SK-N-SH treated with all-trans-retinoic acid at 6 μM for 48 hours (cell line): ENCODE results near the gene FBXL17.

Experiments used
- ATAC-seq: fragments of 200-7000 bp; cut with Tn5 transposase; 3 replicates; pipeline ENCODE4 v1.9.1; 2020; ENCODE audit warnings: mild to moderate bottlenecking, moderate library complexity
- ARNTL ChIP-seq: fragments of 450-650 bp; formaldehyde crosslinking; IDR thresholded peaks from 2 replicates; pipeline ENCODE4 v1.5.0; 2020; ENCODE audit warnings: low read depth, mild to moderate bottlenecking, moderate library complexity, borderline replicate concordance
- BACH2 ChIP-seq: fragments of 250-450 bp; sonication (Bioruptor Pico); IDR thresholded peaks from 2 replicates; pipeline ENCODE4 v1.9.0; 2021; ENCODE audit warnings: mild to moderate bottlenecking, borderline replicate concordance
- CSDC2 ChIP-seq: fragments of 250-450 bp; sonication (Bioruptor Pico); IDR thresholded peaks from 2 replicates; pipeline ENCODE4 v1.5.0; 2020; ENCODE audit warnings: mild to moderate bottlenecking, moderate library complexity
- CSRNP3 ChIP-seq: fragments of 250-450 bp; sonication (Bioruptor Pico); IDR thresholded peaks from 2 replicates; pipeline ENCODE4 v1.5.1; 2021; ENCODE audit warnings: mild to moderate bottlenecking, moderate library complexity
- ESRRG ChIP-seq: fragments of 250-450 bp; sonication (Bioruptor Pico); IDR thresholded peaks from 2 replicates; pipeline ENCODE4 v1.6.1; 2021; ENCODE audit warnings: mild to moderate bottlenecking
- GLIS3 ChIP-seq: fragments of 250-450 bp; sonication (Bioruptor Pico); IDR thresholded peaks from 2 replicates; pipeline ENCODE4 v1.5.0; 2020; ENCODE audit warnings: mild to moderate bottlenecking, moderate library complexity
- ISL1 ChIP-seq: fragments of 250-450 bp; sonication (Bioruptor Pico); IDR thresholded peaks from 2 replicates; pipeline ENCODE4 v2.1.2; 2022; ENCODE audit warnings: mild to moderate bottlenecking, moderate library complexity
- OSR1 ChIP-seq: fragments of 250-450 bp; sonication (Bioruptor Pico); IDR thresholded peaks from 2 replicates; pipeline ENCODE4 v1.8.0; 2022; ENCODE audit warnings: moderate library complexity, mild to moderate bottlenecking, inconsistent platforms
- POU6F1 ChIP-seq: fragments of 250-450 bp; sonication (Bioruptor Pico); IDR thresholded peaks from 2 replicates; pipeline ENCODE4 v1.8.0; 2021; ENCODE audit warnings: low read depth, mild to moderate bottlenecking, moderate library complexity, borderline replicate concordance
- PPARA ChIP-seq: fragments of 250-450 bp; sonication (Bioruptor Pico); IDR thresholded peaks from 2 replicates; pipeline ENCODE4 v1.5.0; 2020; ENCODE audit warnings: mild to moderate bottlenecking, borderline replicate concordance
- RARB ChIP-seq: fragments of 250-450 bp; sonication (Bioruptor Pico); IDR thresholded peaks from 2 replicates; pipeline ENCODE4 v1.8.0; 2021; ENCODE audit warnings: mild to moderate bottlenecking, moderate library complexity
- TCF4 ChIP-seq: fragments of 250-450 bp; sonication (Bioruptor Pico); IDR thresholded peaks from 2 replicates; pipeline ENCODE4 v1.8.0; 2021; ENCODE audit warnings: mild to moderate bottlenecking, moderate library complexity, borderline replicate concordance
- TOX ChIP-seq: fragments of 250-450 bp; sonication (Bioruptor Pico); IDR thresholded peaks from 2 replicates; pipeline ENCODE4 v1.8.0; 2021; ENCODE audit warnings: mild to moderate bottlenecking, moderate library complexity, borderline replicate concordance
- ZC3H10 ChIP-seq: fragments of 250-450 bp; sonication (Bioruptor Pico); IDR thresholded peaks from 2 replicates; pipeline ENCODE4 v1.5.1; 2021; ENCODE audit warnings: mild to moderate bottlenecking, moderate library complexity
- ZFP3 ChIP-seq: fragments of 250-450 bp; sonication (Bioruptor Pico); IDR thresholded peaks from 2 replicates; pipeline ENCODE4 v1.5.0; 2020; ENCODE audit warnings: mild to moderate bottlenecking, moderate library complexity
- ZNF565 ChIP-seq: fragments of 450-650 bp; formaldehyde crosslinking; conservative IDR thresholded peaks from 2 replicates; pipeline ENCODE4 v1.5.0; 2020; ENCODE audit warnings: low read depth, mild to moderate bottlenecking, moderate library complexity
- ZNF70 ChIP-seq: fragments of 450-650 bp; formaldehyde crosslinking; IDR thresholded peaks from 2 replicates; pipeline ENCODE4 v1.5.0; 2020; ENCODE audit warnings: mild to moderate bottlenecking, moderate library complexity
- ZNF8 ChIP-seq: fragments of 450-650 bp; formaldehyde crosslinking; IDR thresholded peaks from 2 replicates; pipeline ENCODE4 v1.5.0; 2020; ENCODE audit warnings: mild to moderate bottlenecking, moderate library complexity
- TF ChIP-seq, protein P1 (sequence below): fragments of 250-450 bp; sonication (Bioruptor Pico); IDR thresholded peaks from 2 replicates; pipeline ENCODE4 v1.5.0; 2020; ENCODE audit warnings: mild to moderate bottlenecking, moderate library complexity
- TF ChIP-seq, protein P2 (sequence below): fragments of 250-450 bp; sonication (Bioruptor Pico); IDR thresholded peaks from 2 replicates; pipeline ENCODE4 v1.5.1; 2020; ENCODE audit warnings: low read depth, mild to moderate bottlenecking, moderate library complexity
- TF ChIP-seq, protein P3 (sequence below): fragments of 250-450 bp; sonication (Bioruptor Pico); IDR thresholded peaks from 2 replicates; pipeline ENCODE4 v1.8.0; 2020; ENCODE audit warnings: mild to moderate bottlenecking, moderate library complexity, borderline replicate concordance

The FBXL17 gene

DNA sequence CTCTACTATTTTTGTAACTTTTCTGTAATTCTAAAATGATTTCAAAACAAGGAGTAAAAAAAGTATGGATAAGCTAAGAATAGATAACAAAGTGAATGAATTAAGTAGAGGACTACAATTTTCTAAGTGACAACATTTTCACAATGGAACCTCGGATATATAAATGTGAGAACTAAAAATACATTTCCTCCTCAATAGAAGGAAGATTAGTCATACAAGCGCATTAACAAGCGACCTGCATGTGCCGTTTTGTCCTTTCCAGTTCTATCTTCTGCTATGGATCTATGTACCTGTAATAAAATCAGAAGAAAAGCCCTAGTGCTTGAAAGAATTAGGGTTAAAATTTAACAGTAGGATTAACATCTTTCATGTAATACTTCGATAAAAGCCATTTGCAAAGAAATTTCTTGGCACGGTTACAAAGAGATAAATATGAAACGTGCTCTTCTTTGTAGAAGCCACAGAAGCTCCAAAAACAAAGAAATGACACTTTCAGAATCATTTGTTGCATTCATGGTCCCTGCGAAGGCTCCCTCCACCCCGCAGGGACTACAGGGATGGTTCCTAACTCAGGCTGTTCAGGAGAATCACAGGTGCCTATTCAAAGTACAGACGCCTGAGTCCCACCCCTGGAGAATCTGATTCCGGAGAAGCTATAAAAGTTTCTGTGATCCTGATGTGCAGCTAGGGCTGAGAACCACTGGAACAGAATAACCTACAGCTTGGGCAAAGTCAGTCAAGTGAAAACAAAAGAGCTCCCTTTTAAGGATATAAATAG, 494.5 kb downstream of the FBXL17 start (continued):
- TF ChIP-seq, protein P1, sequence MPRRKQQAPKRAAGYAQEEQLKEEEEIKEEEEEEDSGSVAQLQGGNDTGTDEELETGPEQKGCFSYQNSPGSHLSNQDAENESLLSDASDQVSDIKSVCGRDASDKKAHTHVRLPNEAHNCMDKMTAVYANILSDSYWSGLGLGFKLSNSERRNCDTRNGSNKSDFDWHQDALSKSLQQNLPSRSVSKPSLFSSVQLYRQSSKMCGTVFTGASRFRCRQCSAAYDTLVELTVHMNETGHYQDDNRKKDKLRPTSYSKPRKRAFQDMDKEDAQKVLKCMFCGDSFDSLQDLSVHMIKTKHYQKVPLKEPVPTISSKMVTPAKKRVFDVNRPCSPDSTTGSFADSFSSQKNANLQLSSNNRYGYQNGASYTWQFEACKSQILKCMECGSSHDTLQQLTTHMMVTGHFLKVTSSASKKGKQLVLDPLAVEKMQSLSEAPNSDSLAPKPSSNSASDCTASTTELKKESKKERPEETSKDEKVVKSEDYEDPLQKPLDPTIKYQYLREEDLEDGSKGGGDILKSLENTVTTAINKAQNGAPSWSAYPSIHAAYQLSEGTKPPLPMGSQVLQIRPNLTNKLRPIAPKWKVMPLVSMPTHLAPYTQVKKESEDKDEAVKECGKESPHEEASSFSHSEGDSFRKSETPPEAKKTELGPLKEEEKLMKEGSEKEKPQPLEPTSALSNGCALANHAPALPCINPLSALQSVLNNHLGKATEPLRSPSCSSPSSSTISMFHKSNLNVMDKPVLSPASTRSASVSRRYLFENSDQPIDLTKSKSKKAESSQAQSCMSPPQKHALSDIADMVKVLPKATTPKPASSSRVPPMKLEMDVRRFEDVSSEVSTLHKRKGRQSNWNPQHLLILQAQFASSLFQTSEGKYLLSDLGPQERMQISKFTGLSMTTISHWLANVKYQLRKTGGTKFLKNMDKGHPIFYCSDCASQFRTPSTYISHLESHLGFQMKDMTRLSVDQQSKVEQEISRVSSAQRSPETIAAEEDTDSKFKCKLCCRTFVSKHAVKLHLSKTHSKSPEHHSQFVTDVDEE (CRISPR knock-in tag) = no peak
- TF ChIP-seq ESRRG (CRISPR knock-in tag) (no peak), TOX (no peak), ZNF70 (CRISPR knock-in tag) (no peak)

- TF ChIP-seq, protein P2, sequence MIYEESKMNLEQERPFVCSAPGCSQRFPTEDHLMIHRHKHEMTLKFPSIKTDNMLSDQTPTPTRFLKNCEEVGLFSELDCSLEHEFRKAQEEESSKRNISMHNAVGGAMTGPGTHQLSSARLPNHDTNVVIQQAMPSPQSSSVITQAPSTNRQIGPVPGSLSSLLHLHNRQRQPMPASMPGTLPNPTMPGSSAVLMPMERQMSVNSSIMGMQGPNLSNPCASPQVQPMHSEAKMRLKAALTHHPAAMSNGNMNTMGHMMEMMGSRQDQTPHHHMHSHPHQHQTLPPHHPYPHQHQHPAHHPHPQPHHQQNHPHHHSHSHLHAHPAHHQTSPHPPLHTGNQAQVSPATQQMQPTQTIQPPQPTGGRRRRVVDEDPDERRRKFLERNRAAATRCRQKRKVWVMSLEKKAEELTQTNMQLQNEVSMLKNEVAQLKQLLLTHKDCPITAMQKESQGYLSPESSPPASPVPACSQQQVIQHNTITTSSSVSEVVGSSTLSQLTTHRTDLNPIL (CRISPR knock-in tag) = no peak
- TF ChIP-seq ZNF8 (CRISPR knock-in tag) = no peak
- no peak for ATAC-seq
Measured at GRCh38 chr5:107885601-107886000, 496.3 kb downstream of the FBXL17 start.

- ATAC-seq = no peak
- TF ChIP-seq ZNF70 (CRISPR knock-in tag) (no peak), ZNF8 (CRISPR knock-in tag) (no peak), PPARA (CRISPR knock-in tag) (no peak), TOX (no peak), ZFP3 (CRISPR knock-in tag) (no peak), ESRRG (CRISPR knock-in tag) (no peak), TCF4 (CRISPR knock-in tag) (no peak), ZNF565 (CRISPR knock-in tag) (no peak), RARB (no peak), ARNTL (no peak), POU6F1 (no peak)
- TF ChIP-seq, protein P2 (CRISPR knock-in tag) = no peak
- TF ChIP-seq, protein P3, sequence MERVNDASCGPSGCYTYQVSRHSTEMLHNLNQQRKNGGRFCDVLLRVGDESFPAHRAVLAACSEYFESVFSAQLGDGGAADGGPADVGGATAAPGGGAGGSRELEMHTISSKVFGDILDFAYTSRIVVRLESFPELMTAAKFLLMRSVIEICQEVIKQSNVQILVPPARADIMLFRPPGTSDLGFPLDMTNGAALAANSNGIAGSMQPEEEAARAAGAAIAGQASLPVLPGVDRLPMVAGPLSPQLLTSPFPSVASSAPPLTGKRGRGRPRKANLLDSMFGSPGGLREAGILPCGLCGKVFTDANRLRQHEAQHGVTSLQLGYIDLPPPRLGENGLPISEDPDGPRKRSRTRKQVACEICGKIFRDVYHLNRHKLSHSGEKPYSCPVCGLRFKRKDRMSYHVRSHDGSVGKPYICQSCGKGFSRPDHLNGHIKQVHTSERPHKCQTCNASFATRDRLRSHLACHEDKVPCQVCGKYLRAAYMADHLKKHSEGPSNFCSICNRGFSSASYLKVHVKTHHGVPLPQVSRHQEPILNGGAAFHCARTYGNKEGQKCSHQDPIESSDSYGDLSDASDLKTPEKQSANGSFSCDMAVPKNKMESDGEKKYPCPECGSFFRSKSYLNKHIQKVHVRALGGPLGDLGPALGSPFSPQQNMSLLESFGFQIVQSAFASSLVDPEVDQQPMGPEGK (CRISPR knock-in tag) = no peak
Measured at GRCh38 chr5:107884871-107885270, 497.0 kb downstream of the FBXL17 start.

GRCh38 chr5:107878661-107879060, 503.2 kb downstream of the FBXL17 start:
- no peak for ATAC-seq
- TF ChIP-seq ZFP3 (CRISPR knock-in tag) (no peak), ARNTL (no peak), CSRNP3 (CRISPR knock-in tag) (no peak), ZC3H10 (CRISPR knock-in tag) (no peak), POU6F1 (no peak), ZNF565 (CRISPR knock-in tag) (no peak), ESRRG (CRISPR knock-in tag) (no peak), TOX (no peak), BACH2 (CRISPR knock-in tag) (no peak), ZNF70 (CRISPR knock-in tag) (no peak), OSR1 (CRISPR knock-in tag) (no peak), ZNF8 (CRISPR knock-in tag) (no peak), CSDC2 (CRISPR knock-in tag) (no peak), GLIS3 (CRISPR knock-in tag) (no peak), ISL1 (CRISPR knock-in tag) (no peak), PPARA (CRISPR knock-in tag) (no peak)
- TF ChIP-seq, protein P2 (CRISPR knock-in tag) = no peak
